Lower leg skin (tissue), 3 donors: ENCODE results near the gene IL11.

Experiments used
- CTCF ChIP-seq, 3 donors: fragments of 450-650 bp; IDR thresholded peaks; one replicate each; pipeline ENCODE4 v1.5.1; 2016; ENCODE audit warnings: antibody characterized with exemption in 3 of 3, mild to moderate bottlenecking in 3 of 3, moderate library complexity in 2 of 3
- POLR2A ChIP-seq, 2 donors: fragments of 450-650 bp; IDR thresholded peaks; one replicate each; pipeline ENCODE4 v1.6.1; 2016 to 2017; ENCODE audit warnings: antibody characterized with exemption in 2 of 2, mild to moderate bottlenecking in 1 of 2, moderate library complexity in 1 of 2

DNA sequence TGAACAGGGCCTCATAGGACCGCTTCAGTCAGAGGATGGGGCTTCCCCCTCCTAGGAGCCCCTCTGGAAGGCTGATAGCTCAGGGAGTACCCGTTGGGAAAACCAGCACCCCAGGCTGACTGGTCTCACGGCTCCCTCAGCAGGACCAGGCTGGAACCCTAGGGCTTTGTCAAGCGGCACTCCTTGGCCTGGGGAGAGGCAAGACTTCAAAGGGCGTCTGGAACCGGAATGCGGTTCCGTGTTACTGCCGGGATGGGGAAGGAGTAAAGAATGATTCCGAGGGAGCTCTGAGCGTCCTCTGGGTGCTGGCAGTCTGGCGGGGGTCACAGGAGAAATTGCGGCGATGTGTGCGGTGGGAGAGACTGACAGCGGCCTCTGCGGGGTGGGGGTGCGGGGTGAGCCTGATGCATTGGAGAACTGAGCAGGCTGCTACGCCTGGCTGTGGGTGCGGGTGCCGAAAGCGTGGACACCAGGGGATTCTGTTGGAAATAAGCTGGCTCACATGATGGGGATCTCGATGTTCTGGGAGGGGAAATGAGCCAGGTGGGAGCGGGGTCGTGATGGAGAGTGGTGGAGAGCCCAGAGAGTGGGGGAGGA, 17.6 kb downstream of the IL11 start:
- TF ChIP-seq CTCF (IDR thresholded peaks at IDR 0.05), result no peak
- no peak for TF ChIP-seq POLR2A (IDR thresholded peaks at IDR 0.05)
